Stimulated activated CD4-positive, alpha-beta T cell treated with anti-CD3 and anti-CD28 coated beads, TNF-alpha, amount 100 ng/mL, for 24 hours (primary cell): ENCODE measurements around the gene RBBP8.
"Not testable (repeated sequence)": the region's sequence is repeated elsewhere in the genome, so short reads cannot be mapped to it uniquely, and the experiment has no call there.

ENCODE experiments used
- DNase-seq, 3 experiments: peaks; one replicate each; pipeline ENCODE4 v3.0.0-alpha.2; 2020; ENCODE audit warnings: low read depth in 3 of 3

RBBP8 gene

DNA sequence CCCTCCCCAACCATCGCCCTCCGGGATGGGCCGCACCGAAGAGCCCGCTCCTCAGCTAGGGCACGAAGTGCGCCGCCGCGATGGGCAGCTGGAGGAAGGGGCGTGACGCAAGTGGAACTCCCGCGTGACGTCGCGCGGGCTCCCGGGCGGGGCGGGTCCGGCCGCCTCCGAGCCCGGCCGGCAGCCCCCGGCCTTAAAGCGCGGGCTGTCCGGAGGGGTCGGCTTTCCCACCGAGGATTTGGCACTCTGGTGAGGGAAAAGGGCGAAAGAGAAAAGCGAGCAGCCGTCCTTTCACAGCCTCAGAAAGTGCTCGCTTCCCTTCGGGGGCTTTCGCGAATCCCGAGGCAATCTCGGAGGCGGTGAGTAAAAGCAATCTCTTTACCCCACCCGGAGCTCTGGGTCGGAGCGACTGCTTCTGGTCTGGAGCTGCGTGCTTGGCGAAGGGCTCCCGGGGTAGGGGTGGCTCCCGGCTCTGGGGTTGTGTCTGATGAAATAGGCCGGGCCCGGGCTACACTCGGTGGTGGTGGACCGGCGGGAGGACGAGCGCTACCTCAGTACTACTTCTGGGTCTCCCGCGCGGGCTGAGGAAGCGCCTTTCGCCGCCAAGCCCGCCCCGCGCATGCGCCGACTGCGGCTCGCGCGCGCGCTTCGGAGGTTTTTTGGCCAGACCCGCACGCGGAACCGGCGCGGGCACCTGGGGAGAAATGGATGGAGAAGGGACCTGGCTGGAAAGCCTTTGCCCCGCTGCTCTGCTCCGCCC is at the start of gene RBBP8:
Gene RBBP8, plus strand, starts transcription at position 123 of the 760 bp plus-strand sequence. CDS start 3,524 bp downstream, outside the sequence.
- DNase-seq, result peak; percentile 58 to 82 (median 73)

DNA sequence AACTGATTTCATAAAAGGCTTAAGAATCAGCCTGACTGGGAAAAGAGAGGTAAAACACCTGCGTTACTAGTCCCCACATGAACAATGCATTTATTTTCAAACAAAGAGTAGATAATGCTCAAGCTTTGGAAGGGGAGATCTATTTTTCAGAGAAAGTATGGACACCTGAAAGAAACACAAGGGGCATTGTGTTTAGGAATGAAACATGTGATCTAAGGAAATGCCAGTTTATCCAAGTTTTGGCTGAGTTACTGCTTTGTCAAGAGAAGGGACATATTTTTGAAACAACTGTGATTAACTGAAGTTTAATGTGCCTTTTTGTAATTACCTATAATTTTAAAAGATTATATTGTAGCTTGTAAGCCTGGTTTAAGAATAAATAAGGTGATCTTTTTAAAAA is 49.3 kb upstream of the RBBP8 start:
- no peak for DNase-seq

DNA sequence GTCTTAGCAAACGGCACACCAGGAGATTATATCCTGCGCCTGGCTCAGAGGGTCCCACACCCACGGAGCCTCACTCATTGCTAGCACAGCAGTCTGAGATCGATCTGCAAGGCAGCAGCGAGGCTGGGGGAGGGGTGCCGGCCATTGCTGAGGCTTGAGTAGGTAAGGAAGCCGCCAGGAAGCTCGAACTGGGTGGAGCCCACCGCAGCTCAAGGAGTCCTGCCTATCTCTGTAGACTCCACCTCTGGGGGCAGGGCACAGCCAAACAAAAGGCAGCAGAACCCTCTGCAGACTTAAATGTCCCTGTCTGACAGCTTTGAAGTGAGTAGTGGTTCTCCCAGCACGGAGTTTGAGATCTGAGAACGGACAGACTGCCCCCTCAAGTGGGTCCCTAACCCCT is 47.4 kb upstream of the RBBP8 start:
- not testable (repeated sequence) for DNase-seq

DNA sequence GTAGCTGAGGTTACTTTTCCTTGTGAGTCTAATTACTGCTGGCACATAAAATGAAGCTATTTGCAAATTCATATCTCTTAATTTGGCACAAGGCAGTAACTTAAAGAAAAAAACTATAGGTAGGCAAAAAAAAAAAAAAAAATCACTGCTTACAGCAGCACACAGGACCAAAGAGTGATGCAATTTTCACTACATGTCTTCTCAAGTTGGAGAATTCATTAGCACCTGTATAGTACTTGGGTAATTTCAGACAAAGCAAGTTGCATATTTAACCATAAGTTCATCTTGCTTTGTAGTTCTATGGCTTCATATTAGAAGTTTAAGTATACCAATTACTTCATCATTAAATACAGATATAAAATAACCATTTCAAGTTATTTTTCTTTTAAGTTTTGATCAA is 33.7 kb upstream of the RBBP8 start:
- DNase-seq, result no peak

DNA sequence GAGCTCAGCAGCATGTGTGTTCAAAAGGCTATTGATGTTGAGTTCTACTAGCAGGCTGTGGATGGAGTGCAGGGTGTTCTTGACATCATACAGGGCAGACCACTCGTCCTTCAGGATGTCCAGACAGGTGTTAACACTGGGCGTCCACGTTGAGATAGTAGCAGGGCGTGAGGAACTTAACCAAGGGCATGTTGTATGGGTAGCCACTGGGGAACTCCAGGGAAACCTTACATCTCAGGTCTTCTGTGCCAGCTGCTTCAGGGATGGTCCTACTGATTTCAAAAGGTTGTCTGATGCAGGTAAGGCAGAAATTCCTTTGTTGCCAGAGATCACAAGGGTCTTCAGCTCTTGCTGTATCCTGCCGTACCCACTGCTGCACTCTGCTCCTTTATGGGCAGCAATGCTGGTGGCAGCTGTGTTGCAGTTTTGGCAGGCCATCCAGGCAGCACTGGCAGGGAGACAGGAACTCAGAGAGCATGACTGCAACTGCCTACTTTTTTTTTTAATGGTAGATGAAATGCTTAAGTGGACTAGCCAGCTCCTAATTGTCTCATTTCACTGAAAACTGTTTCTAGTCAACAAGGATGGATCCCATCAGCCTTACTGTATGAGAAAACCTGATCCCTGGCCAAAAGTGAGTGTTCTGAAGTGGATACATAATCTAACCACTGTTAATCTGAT is 32.4 kb upstream of the RBBP8 start:
- DNase-seq, result no peak

DNA sequence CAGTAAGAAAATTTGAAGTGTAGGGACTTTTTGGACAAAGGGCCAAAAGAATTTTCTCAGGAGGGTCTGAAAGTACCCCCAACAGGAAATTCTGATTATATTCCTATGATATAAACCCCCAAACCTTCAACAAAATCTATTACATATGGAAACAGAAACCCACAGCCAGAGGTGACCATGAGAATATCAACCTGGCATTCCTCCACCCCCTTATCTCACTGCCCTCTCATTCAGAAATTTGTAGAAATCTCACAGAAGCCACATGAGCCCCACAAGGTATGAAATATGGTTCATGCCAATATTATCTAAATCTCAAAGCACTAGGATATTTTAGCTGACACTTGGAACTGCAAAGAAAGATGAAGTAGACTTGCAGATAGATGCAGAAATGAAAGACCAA is 31.0 kb upstream of the RBBP8 start:
- DNase-seq, result no peak

DNA sequence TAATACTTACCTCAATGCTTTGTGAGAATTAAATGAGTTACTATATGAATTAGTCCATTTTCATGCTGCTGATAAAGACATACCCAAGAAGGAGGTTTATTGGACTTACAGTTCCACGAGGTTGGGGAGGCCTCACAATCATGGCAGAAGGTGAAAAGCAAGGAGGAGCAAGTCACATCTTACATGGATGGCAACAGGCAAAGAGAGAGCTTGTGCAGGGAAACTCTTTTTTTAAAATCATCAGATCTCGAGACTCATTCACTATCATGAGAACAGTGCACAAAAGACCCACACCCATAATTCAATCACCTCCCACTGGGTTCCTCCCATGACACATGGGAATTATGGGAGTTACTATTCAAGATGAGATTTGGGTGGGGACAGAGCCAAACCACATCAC is 29.9 kb upstream of the RBBP8 start:
- DNase-seq, result not testable (repeated sequence)

DNA sequence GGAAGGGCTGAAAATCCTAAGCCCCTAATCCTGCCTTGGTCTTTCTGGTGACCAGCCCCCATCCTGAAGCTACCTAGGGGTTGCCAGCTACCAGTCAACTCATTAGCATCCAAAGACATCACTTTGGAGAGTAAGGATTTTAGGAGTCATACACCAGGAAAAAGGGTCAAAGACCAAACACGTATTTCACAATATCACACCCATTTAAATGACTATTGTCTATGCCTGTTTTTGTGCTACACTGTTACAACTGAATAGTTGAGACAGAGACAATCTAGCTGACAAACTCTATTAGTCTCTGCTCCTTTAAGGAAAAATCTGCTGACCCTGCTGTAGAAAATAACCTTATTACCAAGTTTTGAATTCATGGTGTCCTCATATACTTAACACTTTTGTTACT is 21.0 kb upstream of the RBBP8 start:
- no peak for DNase-seq

DNA sequence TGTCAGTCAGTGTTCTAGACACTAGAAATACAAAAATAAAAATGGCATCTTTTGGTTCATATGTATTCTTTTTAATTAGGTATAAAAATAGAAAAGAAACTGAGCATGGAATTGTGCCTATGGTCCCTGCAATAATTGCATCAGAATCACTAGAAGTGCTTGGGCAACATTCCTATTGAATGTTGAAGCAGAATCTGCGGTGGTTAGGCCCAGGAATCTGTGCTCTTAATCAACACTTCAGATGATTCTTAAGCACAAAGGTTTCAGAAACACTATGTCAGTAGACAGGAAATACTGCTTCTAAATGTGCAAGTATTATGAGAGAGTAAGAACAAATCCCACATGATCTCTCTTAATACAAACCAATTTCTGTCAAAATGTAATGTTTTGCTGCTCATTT is 20.3 kb upstream of the RBBP8 start:
- DNase-seq, result no peak

DNA sequence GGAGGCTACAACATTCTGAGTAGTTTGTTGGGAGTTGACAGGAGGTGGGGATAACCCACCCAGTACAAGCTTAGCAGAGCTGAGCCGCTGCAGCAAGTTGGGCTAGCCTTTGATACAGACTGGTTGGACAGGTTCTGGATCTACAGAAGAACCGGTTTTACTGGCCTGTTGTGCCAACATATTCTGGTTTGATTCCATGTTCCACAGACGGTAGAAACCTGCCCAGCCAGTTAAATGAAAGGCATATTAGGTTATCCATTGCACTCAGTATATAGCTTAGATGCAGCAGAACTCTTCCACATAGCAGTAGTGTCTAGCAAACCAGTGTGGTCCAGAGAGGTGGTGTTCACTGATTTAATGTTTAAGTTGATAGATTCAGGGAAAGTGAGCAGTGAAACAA is 19.3 kb upstream of the RBBP8 start:
- DNase-seq, result no peak

DNA sequence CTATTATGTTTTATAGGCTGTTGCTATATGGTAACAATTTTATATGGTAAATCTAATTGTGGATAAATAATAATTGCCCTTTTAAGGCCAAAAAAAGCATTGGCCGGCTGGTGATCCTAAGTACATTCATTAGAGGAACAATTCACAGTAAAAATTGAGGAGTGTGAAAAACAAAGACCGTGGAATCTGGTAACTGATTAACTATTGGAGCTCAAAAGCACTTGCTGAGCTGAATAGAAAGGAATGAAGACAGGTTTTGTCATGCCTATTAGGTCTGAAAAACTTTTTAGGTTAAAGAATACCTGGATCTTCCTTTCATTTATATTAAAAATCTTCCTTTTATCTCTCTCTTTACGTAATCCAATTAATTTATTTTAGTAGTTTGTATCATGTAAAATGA is 18.5 kb upstream of the RBBP8 start:
- DNase-seq, result no peak

DNA sequence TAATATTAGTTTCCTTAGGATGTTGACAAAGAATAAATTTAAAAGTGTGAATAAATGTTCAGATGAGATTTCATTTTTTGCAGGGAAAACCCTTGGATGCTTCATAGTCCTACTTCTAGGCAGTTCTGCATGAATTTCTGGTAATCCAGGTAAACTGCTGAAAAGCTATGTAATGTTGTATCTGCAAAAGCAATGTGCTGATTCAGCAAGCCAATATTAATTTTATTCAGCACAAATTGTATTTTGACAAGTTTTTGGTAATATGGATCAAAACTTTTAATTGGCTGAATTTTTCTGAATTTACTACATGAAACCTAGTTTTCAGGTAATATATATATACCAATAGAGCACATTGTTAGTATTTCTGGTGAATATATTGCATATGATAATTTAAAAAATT is 17.8 kb upstream of the RBBP8 start:
- no peak for DNase-seq

DNA sequence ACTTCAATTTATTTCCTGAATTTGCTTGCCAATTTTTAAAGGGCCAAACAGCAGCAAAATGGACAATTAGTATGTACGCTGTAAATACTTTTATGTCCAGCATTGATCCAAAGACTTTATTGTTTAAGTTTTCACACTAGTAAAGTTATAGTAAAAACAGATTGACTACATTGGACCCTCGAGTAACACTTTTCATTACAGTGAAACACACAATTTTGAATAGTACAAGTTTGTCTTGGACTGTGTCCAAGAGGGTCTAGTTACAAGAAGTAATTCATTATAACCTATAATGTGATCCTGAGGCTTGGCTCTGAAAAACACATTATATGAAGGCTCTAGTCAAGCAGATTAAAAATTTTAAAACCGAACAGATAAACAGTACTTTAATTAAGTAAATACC is 11.4 kb upstream of the RBBP8 start:
- DNase-seq, result no peak

DNA sequence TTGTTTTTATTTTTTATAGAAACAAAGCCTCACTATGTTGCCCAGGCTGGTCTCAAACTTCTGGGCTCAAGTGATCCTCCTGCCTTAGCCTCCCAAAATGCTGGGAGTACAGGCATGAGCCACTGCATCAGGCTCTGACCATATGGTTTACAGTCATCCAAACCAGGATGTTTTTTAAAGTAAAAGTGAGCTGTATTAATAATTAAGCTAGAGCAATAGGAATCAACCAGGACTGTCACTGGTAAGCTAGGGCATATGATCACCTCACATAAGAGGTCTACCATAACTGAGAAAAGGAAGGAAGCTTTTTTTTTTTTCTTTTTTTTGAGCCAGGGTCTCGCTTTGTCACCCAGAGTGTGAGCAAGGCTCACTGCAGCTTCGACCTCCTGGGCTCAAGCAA is 8.5 kb upstream of the RBBP8 start:
- no peak for DNase-seq

DNA sequence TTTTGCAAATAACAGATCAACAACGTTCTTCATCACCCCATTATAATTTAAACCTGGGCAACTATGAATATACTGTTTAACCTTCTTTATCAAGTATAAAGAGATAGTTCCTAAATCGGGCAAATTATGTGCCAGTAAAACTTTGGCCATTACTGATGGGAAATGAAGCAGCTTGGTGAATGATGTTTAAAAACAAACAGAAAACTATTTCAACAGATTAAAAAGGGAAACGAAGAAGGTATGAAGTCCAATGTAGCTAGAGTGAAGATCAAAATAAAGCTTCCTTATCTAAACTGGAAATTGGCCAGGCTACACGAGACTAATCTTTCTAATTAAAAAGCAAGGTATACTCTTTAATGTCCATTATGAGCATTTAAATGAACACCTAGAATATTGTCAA is 6.7 kb upstream of the RBBP8 start:
- no peak for DNase-seq

DNA sequence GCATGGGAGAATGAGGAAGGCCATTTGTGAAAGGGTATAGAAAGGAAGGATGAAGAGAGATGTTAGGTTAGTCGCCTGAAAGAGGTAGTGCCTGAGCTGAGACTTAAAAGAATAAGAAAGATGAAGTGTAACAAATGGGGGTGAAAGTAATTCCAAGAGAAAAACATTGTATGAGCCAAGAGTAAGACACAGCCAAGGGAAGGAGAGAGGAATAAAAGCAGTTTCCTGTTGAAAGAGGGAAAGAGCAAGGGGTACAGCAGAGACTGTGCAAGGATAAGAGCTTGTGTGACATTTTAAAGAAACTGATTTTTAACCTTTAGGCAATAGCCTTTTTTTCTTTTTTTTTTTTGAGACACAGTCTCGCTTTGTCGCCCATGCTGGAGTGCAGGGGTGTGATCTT is 4.8 kb upstream of the RBBP8 start:
- no peak for DNase-seq

DNA sequence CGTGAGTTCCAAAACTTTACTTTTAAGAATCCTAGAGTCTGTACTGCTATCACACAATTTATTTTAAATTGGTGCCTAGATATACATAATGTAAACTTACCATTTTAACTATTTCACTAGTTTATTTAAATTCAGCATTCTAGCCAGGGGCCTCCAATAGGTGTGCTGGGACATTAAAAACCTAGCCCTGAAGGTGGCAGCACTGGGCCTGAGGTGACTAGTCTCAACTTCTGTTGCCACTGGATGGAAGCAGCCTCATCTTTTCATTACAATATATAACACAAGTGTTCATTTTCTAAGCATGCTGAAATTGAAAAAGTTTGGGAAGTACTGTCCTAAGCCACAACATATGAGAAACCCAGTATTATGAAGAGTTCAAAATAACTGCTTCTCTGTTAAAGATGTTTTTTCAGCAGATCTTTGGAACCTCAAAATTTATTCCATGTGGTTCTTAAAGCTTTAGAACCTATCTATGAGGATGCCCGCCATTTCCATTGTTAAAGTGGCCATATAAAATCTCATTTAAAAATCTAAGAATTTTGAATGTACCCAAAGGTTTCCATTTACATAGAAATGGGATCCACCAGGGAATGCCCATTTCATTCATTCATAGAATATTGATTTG is 2.9 kb upstream of the RBBP8 start:
- peak; percentile 54 to 75 (median 67) for DNase-seq

DNA sequence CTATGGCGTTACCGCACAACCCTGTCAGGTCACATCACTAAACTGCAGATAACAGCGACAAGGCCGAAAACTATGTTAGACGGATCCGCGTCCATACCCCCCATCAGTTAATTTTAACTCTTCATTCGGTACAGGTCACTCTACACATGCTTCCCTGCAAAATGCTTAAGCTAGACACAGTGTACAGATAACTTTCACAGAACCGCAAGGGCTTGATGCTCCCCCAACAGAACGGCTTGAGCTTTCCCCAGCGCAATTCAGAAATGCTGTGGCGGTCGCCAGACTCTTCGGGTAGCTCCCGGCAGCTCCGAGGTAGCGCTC is 283 bp upstream of the RBBP8 start:
- DNase-seq, result no peak

DNA sequence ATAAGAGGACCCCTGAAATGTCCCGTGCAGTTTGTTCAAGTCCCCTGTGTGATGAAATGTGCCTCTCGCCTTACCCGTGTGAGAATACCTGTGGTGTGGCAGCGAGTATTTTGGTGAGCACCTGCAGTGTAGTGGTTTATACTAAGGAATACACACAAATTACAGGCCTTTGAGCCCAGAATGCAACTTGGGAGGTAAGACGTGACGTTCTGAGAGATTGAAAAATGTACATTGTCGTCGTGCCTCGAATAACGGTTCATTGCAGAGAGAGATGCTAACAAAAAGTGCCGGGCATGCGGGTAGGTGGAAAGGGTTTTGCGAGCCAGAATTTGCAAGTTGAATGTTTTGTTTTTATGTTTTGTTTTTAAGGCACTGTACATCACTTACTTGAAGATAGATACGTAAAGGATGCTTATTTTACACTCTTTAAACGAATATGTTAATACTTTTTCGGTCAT is 867 bp downstream of the RBBP8 start:
- DNase-seq, result no peak

DNA sequence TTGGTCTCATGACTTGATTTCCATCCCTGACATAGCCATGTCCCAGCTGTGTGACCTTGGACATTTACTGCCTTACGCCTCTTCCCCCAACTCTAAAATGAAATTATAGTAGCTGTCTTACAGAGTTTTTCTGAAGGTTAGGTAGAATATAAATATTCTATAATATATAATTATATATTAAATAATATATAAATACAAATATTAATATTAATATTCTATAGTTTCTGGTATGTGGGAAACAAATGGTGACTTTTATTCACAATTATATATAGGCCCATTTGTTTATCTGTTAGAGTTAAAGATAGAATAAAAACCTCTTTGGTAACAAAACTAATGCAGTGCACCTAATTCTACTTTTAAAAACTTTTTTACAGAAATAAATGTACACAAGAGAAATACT is 1.7 kb downstream of the RBBP8 start:
- no peak for DNase-seq

DNA sequence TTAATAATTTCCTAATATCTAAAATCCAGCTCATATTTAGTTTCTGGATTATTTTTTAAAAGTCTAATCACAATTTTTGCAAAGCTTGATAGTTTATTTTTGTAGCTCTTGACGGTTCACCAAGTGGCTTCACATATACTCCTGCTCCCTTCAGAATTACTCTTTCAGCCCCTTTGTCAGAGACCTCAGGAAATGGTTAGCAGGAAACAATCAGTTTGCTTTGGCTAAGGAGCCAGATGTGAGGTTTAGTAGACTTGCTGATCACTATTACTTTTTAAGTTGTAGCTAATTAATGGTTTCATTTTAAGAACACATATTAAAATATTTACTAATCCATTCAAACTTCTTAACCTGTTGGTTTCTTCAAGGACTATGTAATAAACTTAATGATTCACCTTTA is 2.3 kb downstream of the RBBP8 start:
- DNase-seq, result no peak

DNA sequence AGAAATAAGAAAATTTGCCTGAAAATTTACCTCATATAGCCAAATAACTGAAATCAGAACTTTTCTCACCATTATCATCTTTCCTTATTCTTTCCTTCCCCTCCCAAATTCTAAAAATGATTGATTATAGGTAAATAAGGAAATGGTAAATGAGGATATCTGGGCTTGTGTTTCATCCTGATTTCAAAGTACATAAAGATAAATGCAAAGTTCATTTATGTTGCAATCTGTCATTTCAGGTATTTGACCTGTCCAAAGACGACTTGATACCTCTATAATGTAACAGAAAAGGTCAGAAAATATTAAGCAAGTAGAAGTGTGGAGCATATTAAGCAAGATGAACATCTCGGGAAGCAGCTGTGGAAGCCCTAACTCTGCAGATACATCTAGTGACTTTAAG is 3.4 kb downstream of the RBBP8 start:
- DNase-seq, result no peak

DNA sequence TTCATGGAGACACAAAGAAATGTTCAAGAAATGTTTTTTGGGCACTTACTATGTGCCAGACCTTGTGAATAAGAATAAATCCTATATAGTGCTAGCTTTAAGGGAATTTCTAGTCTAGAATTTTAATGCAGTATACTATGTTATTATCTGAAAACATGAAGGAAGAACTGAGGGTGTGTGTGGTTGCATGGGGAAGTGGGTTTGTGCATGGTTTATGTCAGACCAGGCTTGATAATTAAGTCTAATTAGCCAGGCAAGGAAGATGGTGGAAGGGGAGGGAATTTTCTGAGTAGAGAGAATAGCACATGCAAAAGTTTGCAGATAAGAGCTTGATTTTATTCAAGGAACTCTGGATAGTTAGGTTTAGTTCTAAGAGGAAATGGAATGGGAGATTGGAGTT is 6.5 kb downstream of the RBBP8 start:
- DNase-seq, result no peak
